Measurements from ENCODE around the gene AICDA.

DNA sequence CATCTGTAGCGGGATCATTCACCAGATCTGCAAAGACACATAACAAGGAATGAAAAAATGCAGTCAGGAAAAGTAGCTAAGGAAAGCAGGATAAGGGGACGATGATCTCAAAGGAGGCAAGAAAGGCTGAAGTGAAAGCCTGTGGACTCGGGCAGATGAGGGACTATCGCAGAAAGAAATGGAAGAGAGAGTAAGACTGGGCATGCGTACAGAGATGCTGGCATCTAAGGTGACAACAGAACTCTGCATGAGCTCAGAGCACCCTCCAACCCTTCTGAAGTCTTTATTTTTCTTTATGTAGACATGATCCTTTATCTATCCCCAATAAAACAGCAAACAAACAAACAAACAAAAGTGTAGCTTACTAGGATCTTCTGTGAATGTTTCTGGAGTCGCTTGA is 42.8 kb upstream of the AICDA start:
- TF ChIP-seq, protein P1, sequence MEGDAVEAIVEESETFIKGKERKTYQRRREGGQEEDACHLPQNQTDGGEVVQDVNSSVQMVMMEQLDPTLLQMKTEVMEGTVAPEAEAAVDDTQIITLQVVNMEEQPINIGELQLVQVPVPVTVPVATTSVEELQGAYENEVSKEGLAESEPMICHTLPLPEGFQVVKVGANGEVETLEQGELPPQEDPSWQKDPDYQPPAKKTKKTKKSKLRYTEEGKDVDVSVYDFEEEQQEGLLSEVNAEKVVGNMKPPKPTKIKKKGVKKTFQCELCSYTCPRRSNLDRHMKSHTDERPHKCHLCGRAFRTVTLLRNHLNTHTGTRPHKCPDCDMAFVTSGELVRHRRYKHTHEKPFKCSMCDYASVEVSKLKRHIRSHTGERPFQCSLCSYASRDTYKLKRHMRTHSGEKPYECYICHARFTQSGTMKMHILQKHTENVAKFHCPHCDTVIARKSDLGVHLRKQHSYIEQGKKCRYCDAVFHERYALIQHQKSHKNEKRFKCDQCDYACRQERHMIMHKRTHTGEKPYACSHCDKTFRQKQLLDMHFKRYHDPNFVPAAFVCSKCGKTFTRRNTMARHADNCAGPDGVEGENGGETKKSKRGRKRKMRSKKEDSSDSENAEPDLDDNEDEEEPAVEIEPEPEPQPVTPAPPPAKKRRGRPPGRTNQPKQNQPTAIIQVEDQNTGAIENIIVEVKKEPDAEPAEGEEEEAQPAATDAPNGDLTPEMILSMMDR (IDR thresholded peaks at IDR 0.05), result no peak
- no peak for TF ChIP-seq EP300 (IDR thresholded peaks at IDR 0.05)
